Measurements from ENCODE around the gene PLVAP. TPM values are rescaled to one million over a fixed set of nuclear protein-coding genes. Genes with fewer than 3 reads are reported as not detected.

PLVAP gene
- total and polyA plus RNA-seq, 9 of the 15 experiments (the other 6 are each of a cell fraction or from before 2014, with no cell fraction given), result 0.09 to 0.84 (median 0.51) TPM; not detected in 4

DNA sequence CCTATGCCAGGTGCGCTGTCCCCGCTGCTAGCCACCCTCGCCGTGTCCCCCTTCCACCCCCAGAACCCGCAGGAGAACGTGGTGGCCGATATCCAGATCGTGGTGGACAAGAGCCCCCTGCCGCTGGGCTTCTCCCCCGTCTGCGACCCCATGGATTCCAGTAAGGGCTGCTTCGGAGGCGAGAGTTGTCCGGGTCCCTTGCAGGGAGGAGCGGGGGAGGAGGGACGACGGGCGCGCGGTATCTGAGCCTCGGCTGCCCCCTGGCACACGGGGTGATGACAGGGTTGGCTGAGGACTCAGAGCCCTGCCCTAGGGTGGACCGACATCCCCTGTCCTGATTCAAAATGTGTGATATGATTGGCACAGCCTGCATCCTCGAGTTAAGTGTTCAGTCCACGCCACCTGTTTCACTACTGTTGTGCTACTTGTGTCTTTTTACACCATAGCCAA lies 43.4 kb upstream of the PLVAP start (continued):
- TF ChIP-seq, protein P1, sequence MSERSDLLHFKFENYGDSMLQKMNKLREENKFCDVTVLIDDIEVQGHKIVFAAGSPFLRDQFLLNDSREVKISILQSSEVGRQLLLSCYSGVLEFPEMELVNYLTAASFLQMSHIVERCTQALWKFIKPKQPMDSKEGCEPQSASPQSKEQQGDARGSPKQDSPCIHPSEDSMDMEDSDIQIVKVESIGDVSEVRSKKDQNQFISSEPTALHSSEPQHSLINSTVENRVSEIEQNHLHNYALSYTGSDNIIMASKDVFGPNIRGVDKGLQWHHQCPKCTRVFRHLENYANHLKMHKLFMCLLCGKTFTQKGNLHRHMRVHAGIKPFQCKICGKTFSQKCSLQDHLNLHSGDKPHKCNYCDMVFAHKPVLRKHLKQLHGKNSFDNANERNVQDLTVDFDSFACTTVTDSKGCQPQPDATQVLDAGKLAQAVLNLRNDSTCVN (CRISPR knock-in tag; IDR thresholded peaks at IDR 0.05), result no peak
- no peak for TF ChIP-seq RBM34 (IDR thresholded peaks at IDR 0.05; ENCODE audit: borderline replicate concordance, insufficient read depth, low read length)
- no peak for TF ChIP-seq PML (IDR thresholded peaks at IDR 0.05; ENCODE audit: low read length)
- TF ChIP-seq ESRRB (CRISPR knock-in tag; IDR thresholded peaks at IDR 0.05; ENCODE audit: borderline replicate concordance), result no peak
- TF ChIP-seq HNRNPH1 (optimal IDR thresholded peaks at IDR 0.05; ENCODE audit: low read depth, low read length), result no peak
- TF ChIP-seq, protein P2, sequence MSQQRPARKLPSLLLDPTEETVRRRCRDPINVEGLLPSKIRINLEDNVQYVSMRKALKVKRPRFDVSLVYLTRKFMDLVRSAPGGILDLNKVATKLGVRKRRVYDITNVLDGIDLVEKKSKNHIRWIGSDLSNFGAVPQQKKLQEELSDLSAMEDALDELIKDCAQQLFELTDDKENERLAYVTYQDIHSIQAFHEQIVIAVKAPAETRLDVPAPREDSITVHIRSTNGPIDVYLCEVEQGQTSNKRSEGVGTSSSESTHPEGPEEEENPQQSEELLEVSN (IDR thresholded peaks at IDR 0.05; ENCODE audit: borderline replicate concordance in 1 of 2, extremely low read depth in 1 of 2, insufficient read depth in 1 of 2, insufficient read length in 1 of 2, low read depth in 1 of 2, low read length in 1 of 2, poor library complexity in 1 of 2, severe bottlenecking in 1 of 2), result peak; percentile 38 to 59
- TF ChIP-seq SRSF7 (optimal IDR thresholded peaks at IDR 0.05; ENCODE audit: low read depth, low read length), result no peak
- TF ChIP-seq, protein P3, sequence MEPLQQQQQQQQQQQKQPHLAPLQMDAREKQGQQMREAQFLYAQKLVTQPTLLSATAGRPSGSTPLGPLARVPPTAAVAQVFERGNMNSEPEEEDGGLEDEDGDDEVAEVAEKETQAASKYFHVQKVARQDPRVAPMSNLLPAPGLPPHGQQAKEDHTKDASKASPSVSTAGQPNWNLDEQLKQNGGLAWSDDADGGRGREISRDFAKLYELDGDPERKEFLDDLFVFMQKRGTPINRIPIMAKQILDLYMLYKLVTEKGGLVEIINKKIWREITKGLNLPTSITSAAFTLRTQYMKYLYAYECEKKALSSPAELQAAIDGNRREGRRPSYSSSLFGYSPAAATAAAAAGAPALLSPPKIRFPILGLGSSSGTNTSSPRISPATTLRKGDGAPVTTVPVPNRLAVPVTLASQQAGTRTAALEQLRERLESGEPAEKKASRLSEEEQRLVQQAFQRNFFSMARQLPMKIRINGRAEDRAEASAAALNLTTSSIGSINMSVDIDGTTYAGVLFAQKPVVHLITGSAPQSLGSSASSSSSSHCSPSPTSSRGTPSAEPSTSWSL (CRISPR knock-in tag; IDR thresholded peaks at IDR 0.05; ENCODE audit: borderline replicate concordance), result no peak
- TF ChIP-seq SMARCE1 (IDR thresholded peaks at IDR 0.05), result no peak
- no peak for TF ChIP-seq PTBP1 (IDR thresholded peaks at IDR 0.05; ENCODE audit: low read depth, low read length)
- TF ChIP-seq, protein P4, sequence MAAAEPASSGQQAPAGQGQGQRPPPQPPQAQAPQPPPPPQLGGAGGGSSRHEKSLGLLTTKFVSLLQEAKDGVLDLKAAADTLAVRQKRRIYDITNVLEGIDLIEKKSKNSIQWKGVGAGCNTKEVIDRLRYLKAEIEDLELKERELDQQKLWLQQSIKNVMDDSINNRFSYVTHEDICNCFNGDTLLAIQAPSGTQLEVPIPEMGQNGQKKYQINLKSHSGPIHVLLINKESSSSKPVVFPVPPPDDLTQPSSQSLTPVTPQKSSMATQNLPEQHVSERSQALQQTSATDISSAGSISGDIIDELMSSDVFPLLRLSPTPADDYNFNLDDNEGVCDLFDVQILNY (CRISPR knock-in tag; IDR thresholded peaks at IDR 0.05), result no peak
- no peak for TF ChIP-seq NONO (IDR thresholded peaks at IDR 0.05; ENCODE audit: low read depth in 2 of 2, low read length in 1 of 2)
- TF ChIP-seq ZNF41 (CRISPR knock-in tag; conservative IDR thresholded peaks at IDR 0.05), result no peak
- TF ChIP-seq HDGF (IDR thresholded peaks at IDR 0.05), result no peak
- TF ChIP-seq, protein P5, sequence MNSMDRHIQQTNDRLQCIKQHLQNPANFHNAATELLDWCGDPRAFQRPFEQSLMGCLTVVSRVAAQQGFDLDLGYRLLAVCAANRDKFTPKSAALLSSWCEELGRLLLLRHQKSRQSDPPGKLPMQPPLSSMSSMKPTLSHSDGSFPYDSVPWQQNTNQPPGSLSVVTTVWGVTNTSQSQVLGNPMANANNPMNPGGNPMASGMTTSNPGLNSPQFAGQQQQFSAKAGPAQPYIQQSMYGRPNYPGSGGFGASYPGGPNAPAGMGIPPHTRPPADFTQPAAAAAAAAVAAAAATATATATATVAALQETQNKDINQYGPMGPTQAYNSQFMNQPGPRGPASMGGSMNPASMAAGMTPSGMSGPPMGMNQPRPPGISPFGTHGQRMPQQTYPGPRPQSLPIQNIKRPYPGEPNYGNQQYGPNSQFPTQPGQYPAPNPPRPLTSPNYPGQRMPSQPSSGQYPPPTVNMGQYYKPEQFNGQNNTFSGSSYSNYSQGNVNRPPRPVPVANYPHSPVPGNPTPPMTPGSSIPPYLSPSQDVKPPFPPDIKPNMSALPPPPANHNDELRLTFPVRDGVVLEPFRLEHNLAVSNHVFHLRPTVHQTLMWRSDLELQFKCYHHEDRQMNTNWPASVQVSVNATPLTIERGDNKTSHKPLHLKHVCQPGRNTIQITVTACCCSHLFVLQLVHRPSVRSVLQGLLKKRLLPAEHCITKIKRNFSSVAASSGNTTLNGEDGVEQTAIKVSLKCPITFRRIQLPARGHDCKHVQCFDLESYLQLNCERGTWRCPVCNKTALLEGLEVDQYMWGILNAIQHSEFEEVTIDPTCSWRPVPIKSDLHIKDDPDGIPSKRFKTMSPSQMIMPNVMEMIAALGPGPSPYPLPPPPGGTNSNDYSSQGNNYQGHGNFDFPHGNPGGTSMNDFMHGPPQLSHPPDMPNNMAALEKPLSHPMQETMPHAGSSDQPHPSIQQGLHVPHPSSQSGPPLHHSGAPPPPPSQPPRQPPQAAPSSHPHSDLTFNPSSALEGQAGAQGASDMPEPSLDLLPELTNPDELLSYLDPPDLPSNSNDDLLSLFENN (IDR thresholded peaks at IDR 0.05; ENCODE audit: low read depth in 2 of 2, low read length in 2 of 2), result no peak
- TF ChIP-seq MYNN (IDR thresholded peaks at IDR 0.05), result no peak
- TF ChIP-seq MYNN (CRISPR knock-in tag; IDR thresholded peaks at IDR 0.05), result no peak
- no peak for TF ChIP-seq ZNF766 (CRISPR knock-in tag; conservative IDR thresholded peaks at IDR 0.05)

All from K562 (cell line).